ENCODE data around the gene NOLC1.

Gene NOLC1

DNA sequence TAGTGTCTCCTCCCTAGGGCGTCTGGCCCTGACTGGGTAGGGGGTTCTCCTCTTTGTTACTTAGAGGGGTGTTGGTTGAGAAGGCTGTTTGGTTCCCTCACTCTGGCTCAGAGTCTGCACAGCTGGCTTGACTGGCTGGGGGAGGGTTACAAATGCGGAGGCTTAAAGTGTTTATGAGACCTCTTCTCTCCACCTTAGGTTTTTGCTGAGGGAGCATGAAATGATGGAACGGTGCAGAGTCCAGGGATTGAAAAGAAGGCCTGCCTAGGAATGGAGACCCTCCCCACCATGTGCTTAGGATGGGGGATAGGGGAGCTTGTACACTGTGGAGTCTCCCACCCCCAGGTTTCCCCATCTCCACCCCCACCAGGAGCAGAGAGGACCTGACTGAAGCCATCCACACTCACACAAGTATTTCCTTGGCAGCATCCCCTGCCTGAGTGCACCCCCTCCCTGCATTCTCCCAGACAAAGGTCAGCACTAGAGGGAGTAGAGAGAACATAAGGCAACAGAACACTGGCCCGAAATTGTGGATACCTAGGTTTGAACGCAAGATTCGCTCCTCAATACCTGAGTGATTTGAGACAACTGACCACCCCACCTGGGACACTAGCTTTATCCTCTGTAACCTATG, 30.3 kb upstream of the NOLC1 start:
- Histone ChIP-seq H3K9me3 (no peaks in the 10 kb centered on the region), H3K36me3 (no peaks in the 10 kb centered on the region), H3K9ac (peak overlapping the region; percentile 99), H3K4me1 (peaks cover 50% of the 10 kb centered on the region), H4K20me1 (peaks cover 6% of the 10 kb centered on the region; the same call in 1 of the 2 replicates), H3K27ac (peak overlapping the region; percentile 99), H3K27me3 (no peaks in the 10 kb centered on the region), H3K4me3 (peak overlapping the region; percentile 96; the same call in 1 of the 2 replicates), H3K4me2 (peak overlapping the region; percentile 98)
- TF ChIP-seq Cebpa-rat (IDR thresholded peaks at IDR 0.05): no peak

- peak overlapping the region; percentile 98 for H3K4me2 ChIP-seq
- H3K9me3 ChIP-seq: no peaks in the 10 kb centered on the region
- no peaks in the 10 kb centered on the region for H3K36me3 ChIP-seq
- no peak overlapping the region for H3K4me3 ChIP-seq
- H3K4me1 ChIP-seq: peaks cover 44% of the 10 kb centered on the region
- H4K20me1 ChIP-seq: 0 out of 2 replicates have a peak, but pooled peaks cover under 1% of the 10 kb centered on the region
- no peak for TF ChIP-seq Cebpa-rat (IDR thresholded peaks at IDR 0.05)
- H3K27me3 ChIP-seq: no peaks in the 10 kb centered on the region
- H3K27ac ChIP-seq: peak overlapping the region; percentile 99; the same call in 1 of the 2 replicates
- no peak overlapping the region for H3K9ac ChIP-seq
These were observed 29.7 kb upstream of the NOLC1 start for GRCh38 chr10:102122450-102122849.

DNA sequence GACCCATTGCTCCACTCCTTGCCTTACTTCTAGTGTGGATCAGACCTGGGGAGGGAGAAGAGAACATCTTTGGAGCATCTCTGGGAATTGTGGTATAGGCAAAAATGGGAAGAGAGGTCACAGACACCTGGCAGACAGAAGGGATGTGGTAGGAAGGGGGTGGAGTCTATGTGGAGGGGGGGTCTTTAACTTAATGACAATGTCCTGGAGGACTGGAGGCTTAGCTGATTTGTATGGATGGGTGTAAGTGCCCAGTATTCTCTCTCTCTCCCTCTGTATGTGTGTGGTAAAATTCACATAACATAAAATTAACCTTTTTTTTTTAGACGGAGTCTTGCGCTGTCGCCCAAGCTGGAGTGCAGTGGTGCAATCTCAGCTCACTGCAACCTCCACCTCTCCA, 29.0 kb upstream of the NOLC1 start:
- Histone ChIP-seq H3K36me3 (no peaks in the 10 kb centered on the region), H3K27me3 (no peaks in the 10 kb centered on the region), H3K27ac (no peak overlapping the region), H3K4me1 (peaks cover 36% of the 10 kb centered on the region), H3K4me3 (no peak overlapping the region), H4K20me1 (no peaks in the 10 kb centered on the region), H3K9ac (no peak overlapping the region), H3K4me2 (peak overlapping the region; percentile 98), H3K9me3 (no peaks in the 10 kb centered on the region)
- no peak for TF ChIP-seq Cebpa-rat (IDR thresholded peaks at IDR 0.05)

GRCh38 chr10:102131286-102132170, 20.7 kb upstream of the NOLC1 start:
- peaks cover 37% of the 10 kb centered on the region for H3K4me1 ChIP-seq
- no peaks in the 10 kb centered on the region for H3K27me3 ChIP-seq
- H3K36me3 ChIP-seq: peaks cover 7% of the 10 kb centered on the region
- no peak overlapping the region for H3K27ac ChIP-seq
- no peak for TF ChIP-seq Cebpa-rat (IDR thresholded peaks at IDR 0.05)
- no peak overlapping the region for H3K9ac ChIP-seq
- no peak overlapping the region for H3K4me2 ChIP-seq
- no peak overlapping the region for H3K4me3 ChIP-seq
- no peaks in the 10 kb centered on the region for H3K9me3 ChIP-seq
- H4K20me1 ChIP-seq: peaks cover 28% of the 10 kb centered on the region

- Histone ChIP-seq H3K4me1 (peaks cover 39% of the 10 kb centered on the region), H3K4me2 (peak overlapping the region; percentile 60), H3K9me3 (no peaks in the 10 kb centered on the region), H3K9ac (no peak overlapping the region; the same call in 1 of the 2 replicates), H3K4me3 (peak overlapping the region; percentile 97), H3K27ac (no peak overlapping the region), H4K20me1 (peaks cover 35% of the 10 kb centered on the region), H3K27me3 (no peaks in the 10 kb centered on the region), H3K36me3 (peaks cover 13% of the 10 kb centered on the region)
- TF ChIP-seq Cebpa-rat (IDR thresholded peaks at IDR 0.05): no peak
These were observed 20.0 kb upstream of the NOLC1 start for GRCh38 chr10:102132193-102132562.

GRCh38 chr10:102132563-102133372, 19.4 kb upstream of the NOLC1 start, which contains the start of gene PPRC1:
Gene PPRC1 (plus strand): TSS chr10:102133040. CDS start chr10:102133069, 29 bp downstream.
- H3K27ac ChIP-seq: peak within 1 kb of the TSS; percentile 99
- TF ChIP-seq Cebpa-rat (IDR thresholded peaks at IDR 0.05): no peak
- H3K4me2 ChIP-seq: peak within 1 kb of the TSS; percentile 90
- peak within 1 kb of the TSS; percentile 96 for H3K9ac ChIP-seq
- peaks cover 41% of the 10 kb centered on the region for H4K20me1 ChIP-seq
- peaks cover 39% of the 10 kb centered on the region for H3K4me1 ChIP-seq
- H3K9me3 ChIP-seq: no peaks in the 10 kb centered on the region
- peaks cover 19% of the 10 kb centered on the region for H3K36me3 ChIP-seq
- H3K4me3 ChIP-seq: peak within 1 kb of the TSS; percentile 97
- H3K27me3 ChIP-seq: no peaks in the 10 kb centered on the region

- Histone ChIP-seq H4K20me1 (peaks cover 49% of the 10 kb centered on the region), H3K36me3 (peaks cover 27% of the 10 kb centered on the region)
These were observed 18.6 kb upstream of the NOLC1 start for GRCh38 chr10:102133373-102134195.

DNA sequence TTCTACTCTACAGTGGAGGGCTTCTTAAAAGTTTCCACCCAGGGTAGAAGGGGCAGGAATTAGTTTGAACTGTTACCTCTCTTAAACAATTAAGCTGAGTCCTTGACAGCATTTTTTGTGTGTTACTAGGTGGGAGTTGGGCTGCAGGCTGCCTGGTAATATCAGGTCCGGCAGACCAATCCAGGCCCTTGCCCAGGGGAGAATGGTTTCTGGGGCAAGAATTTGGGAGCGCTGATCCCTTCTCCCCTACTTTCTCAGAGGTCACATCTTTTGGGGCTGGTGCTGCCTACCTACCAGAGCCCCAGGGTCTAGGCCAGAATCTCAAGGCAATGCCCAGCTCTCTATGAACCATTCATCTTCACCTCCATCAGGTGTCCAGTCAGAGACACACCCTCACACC, 17.8 kb upstream of the NOLC1 start:
- TF ChIP-seq Cebpa-rat (IDR thresholded peaks at IDR 0.05): no peak
- peak overlapping the region; percentile 99 for H3K27ac ChIP-seq
- H3K36me3 ChIP-seq: peaks cover 36% of the 10 kb centered on the region
- peaks cover 39% of the 10 kb centered on the region for H3K4me1 ChIP-seq
- peaks cover 57% of the 10 kb centered on the region for H4K20me1 ChIP-seq
- H3K4me3 ChIP-seq: peak overlapping the region; percentile 97
- H3K9ac ChIP-seq: peak overlapping the region; percentile 96
- H3K4me2 ChIP-seq: peak overlapping the region; percentile 90
- H3K9me3 ChIP-seq: no peaks in the 10 kb centered on the region
- H3K27me3 ChIP-seq: no peaks in the 10 kb centered on the region

More at GRCh38 chr10:102133373-102134195, 18.6 kb upstream of the NOLC1 start:
- no peaks in the 10 kb centered on the region for H3K27me3 ChIP-seq
- peak overlapping the region; percentile 97 for H3K4me3 ChIP-seq
- peak overlapping the region; percentile 96 for H3K9ac ChIP-seq
- peak overlapping the region; percentile 99 for H3K27ac ChIP-seq
- peaks cover 39% of the 10 kb centered on the region for H3K4me1 ChIP-seq
- no peak for TF ChIP-seq Cebpa-rat (IDR thresholded peaks at IDR 0.05)
- no peaks in the 10 kb centered on the region for H3K9me3 ChIP-seq
- peak overlapping the region; percentile 90 for H3K4me2 ChIP-seq

Data from BLaER1 (cell line).